Measurements from ENCODE around the gene OSBP. TPM values are rescaled to one million over a fixed set of nuclear protein-coding genes. Genes with fewer than 3 reads are reported as not detected.

OSBP gene, protein sequence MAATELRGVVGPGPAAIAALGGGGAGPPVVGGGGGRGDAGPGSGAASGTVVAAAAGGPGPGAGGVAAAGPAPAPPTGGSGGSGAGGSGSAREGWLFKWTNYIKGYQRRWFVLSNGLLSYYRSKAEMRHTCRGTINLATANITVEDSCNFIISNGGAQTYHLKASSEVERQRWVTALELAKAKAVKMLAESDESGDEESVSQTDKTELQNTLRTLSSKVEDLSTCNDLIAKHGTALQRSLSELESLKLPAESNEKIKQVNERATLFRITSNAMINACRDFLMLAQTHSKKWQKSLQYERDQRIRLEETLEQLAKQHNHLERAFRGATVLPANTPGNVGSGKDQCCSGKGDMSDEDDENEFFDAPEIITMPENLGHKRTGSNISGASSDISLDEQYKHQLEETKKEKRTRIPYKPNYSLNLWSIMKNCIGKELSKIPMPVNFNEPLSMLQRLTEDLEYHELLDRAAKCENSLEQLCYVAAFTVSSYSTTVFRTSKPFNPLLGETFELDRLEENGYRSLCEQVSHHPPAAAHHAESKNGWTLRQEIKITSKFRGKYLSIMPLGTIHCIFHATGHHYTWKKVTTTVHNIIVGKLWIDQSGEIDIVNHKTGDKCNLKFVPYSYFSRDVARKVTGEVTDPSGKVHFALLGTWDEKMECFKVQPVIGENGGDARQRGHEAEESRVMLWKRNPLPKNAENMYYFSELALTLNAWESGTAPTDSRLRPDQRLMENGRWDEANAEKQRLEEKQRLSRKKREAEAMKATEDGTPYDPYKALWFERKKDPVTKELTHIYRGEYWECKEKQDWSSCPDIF
- total RNA-seq (2011; cell fraction: chromatin; rRNA removed; ENCODE audit: low replicate concordance), result 83.9 and 124 TPM in 2 replicates
- total RNA-seq (2011; cell fraction: nucleolus; rRNA removed), result 40.2 and 44.9 TPM in 2 replicates
- total RNA-seq (2011; cell fraction: nucleoplasm; rRNA removed), result 62.0 and 71.9 TPM in 2 replicates
- total RNA-seq (2014; rRNA removed) (22.2 and 28.7 TPM in 2 replicates), total RNA-seq (2014; rRNA removed; fragmentation: Illumina TruSeq; extraction: Trizol) (33.3 and 36.1 TPM in 2 replicates), total RNA-seq (2015; rRNA removed; fragmentation: Illumina TruSeq; extraction: Trizol) (28.7 and 28.9 TPM in 2 replicates), total RNA-seq (2021) (37.7 and 44.3 TPM in 2 replicates), polyA plus RNA-seq (2011; rRNA removed) (33.9 and 37.2 TPM in 2 replicates), polyA plus RNA-seq (2014; fragmentation: Illumina TruSeq; extraction: Trizol) (46.9 and 49.0 TPM in 2 replicates), polyA plus RNA-seq (2014; fragmentation: Nextera tagmentation; extraction: Ambion mirVana) (10 to 100 TPM; 11.7 to 11.9 TPM), polyA plus RNA-seq (2014; rRNA removed) (24.5 and 27.8 TPM in 2 replicates), polyA minus RNA-seq (2011; rRNA and poly(A)+ RNA removed) (54.3 and 63.2 TPM in 2 replicates), Bru-seq, nascent RNA (percentile 91 among the genes with signal in this experiment), BruChase-seq, experiment 1, labeled RNA remaining after a 2-hour chase (percentile 94 among the genes with signal in this experiment), BruChase-seq, experiment 2, labeled RNA remaining after a 6-hour chase (percentile 94 among the genes with signal in this experiment)
- 11.6 and 27.0 TPM in 2 replicates for polyA plus RNA-seq (2011; cell fraction: cytosol; rRNA removed)
- 34.6 and 56.6 TPM in 2 replicates for polyA plus RNA-seq (2011; cell fraction: nucleus; rRNA removed)
- 28.0 and 32.7 TPM in 2 replicates for polyA plus RNA-seq (2012)
- 32.7 and 32.9 TPM in 2 replicates for polyA minus RNA-seq (2011; cell fraction: cytosol; rRNA and poly(A)+ RNA removed)
- polyA minus RNA-seq (2011; cell fraction: nucleus; rRNA and poly(A)+ RNA removed), result 16.8 and 30.8 TPM in 2 replicates
- long read RNA-seq, experiment 1, full-length matches to known transcripts, result 219 of 359 reads
- long read RNA-seq, experiment 1, partial matches to known transcripts, result 63 of 359 reads
- long read RNA-seq, experiment 1, other reads (novel, unspliced or antisense), result 77 of 359 reads
- long read RNA-seq, experiment 2, full-length matches to known transcripts, result 20 of 79 reads
- long read RNA-seq, experiment 2, partial matches to known transcripts, result 10 of 79 reads
- long read RNA-seq, experiment 2, other reads (novel, unspliced or antisense), result 49 of 79 reads
- long read RNA-seq, experiment 3, partial matches to known transcripts, result 2 of 6 reads
- long read RNA-seq, experiment 3, other reads (novel, unspliced or antisense), result 4 of 6 reads

DNA sequence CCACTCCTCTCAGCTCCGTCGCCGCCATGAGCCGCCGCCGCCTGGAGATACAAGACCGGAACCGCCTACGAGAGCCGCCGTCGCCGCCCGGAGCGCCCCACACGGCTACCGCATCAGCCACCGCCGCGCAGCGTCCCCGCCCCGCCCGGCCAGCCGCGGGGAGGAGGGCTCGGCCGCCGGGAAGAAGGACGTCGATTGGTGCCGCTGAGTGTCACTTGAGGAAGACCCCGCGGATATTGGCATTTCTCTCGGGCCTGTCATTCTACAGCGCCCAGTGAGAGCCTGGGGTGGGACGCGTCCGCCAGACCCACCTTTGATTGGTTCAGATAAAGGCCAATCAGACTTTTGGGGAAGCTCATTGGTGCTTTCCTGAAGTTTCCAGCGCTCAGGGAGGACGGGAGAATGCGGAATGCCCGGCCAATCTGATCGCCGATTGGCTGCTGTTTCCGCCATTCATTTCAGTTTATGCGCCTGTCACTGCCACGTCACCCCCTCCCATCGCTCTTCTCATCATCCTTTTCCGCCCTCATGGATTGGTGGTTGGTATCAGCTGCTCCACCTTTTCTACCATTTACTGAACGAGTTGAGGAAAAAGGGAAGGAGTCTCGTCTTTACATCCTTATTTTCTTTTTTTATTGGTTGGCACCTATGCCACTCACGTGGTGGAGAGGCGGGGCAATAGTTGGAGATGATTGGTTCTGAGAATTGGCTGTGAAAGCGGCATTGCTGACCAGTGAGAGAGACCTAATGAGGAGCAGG, at the start of gene OSBP:
TSS of gene OSBP (minus strand) at position 138 of the 759 bp plus-strand sequence. CDS start at position 28, 110 bp downstream.
- Histone ChIP-seq H3K36me3 (ENCODE audit: control insufficient read depth, insufficient read depth, low read length) (peaks cover 30% of the 10 kb centered on the region), H3K4me3 (peak within 1 kb of the TSS; percentile 78), H3K9me3 (replicated peaks; ENCODE audit: control insufficient read depth, insufficient read depth, low read depth, low read length) (no peaks in the 10 kb centered on the region), H3K27me3 (ENCODE audit: control insufficient read depth in 2 of 2, insufficient read depth in 2 of 2, low read length in 2 of 2) (no peaks in the 10 kb centered on the region), H3K4me1 (replicated peaks in 1 of 2; ENCODE audit: control insufficient read depth in 2 of 2, insufficient read depth in 2 of 2, low read length in 2 of 2) (peaks cover 8 to 42% of the 10 kb centered on the region in 2 experiments), H3K9ac (ENCODE audit: insufficient read depth in 1 of 2, low read depth in 2 of 2, low read length in 2 of 2) (peak within 1 kb of the TSS; percentile 83 to 97), H2AFZ (ENCODE audit: low read depth, low read length) (peak within 1 kb of the TSS; percentile 97), H4K20me1 (replicated peaks; ENCODE audit: control insufficient read depth, insufficient read depth, low read length) (0 out of 2 replicates have a peak, but pooled peaks cover 6% of the 10 kb centered on the region), H3K27ac (ENCODE audit: extremely low read depth, low read depth, low read length) (peak within 1 kb of the TSS; percentile 93), H3K9me1 (ENCODE audit: control insufficient read depth, insufficient read depth, low read length) (no peaks in the 10 kb centered on the region), H3K4me2 (ENCODE audit: insufficient read depth, low read length) (peak within 1 kb of the TSS; percentile 100), H3K79me2 (ENCODE audit: control insufficient read depth, insufficient read depth, low read length) (peaks cover 43% of the 10 kb centered on the region)
- intact Hi-C loops (cut with micrococcal nuclease) (loop anchor here (2.0 to 5.0 kb wide), 4 partner anchors 53 to 79 kb away; partner anchors contain the start of gene PATL1), in situ Hi-C loops (cut with MboI) (no loop called here)
- ChIA-PET POLR2A (interaction anchor here (0.6 to 3.8 kb wide), 20 partner anchors 9 to 186 kb away, joined by 3 to 33 read pairs (median 4); partner anchors contain the start of gene PATL1), CTCF (ENCODE audit: low intra/inter-chr PET ratio) (no interaction called here)
- FAIRE-seq (peak; percentile 99), DNase-seq (ENCODE audit: extremely low read depth in 1 of 4, low spot score in 3 of 4) (peak; percentile 98 to 100 (median 98)), ATAC-seq (peak; percentile 94)
- BruUV-seq (replicated peaks), result no TSS peak
- under 1% methylated on average over 45 of the region's 55 CpGs for WGBS (ENCODE audit: insufficient coverage, low coverage, missing lambda C conversion rate)
- no peak for TF ChIP-seq NR3C1 (CRISPR knock-in tag; IDR thresholded peaks at IDR 0.05)
- peak; percentile 85 to 86 for TF ChIP-seq NRF1 (conservative IDR thresholded peaks at IDR 0.05 in 1 of 2, IDR thresholded peaks at IDR 0.05 in 1 of 2)
- TF ChIP-seq MTA3 (IDR thresholded peaks at IDR 0.05; ENCODE audit: borderline replicate concordance), result peak; percentile 96; the same call in 1 of the 2 replicates
- peak; percentile 51; the same call in 1 of the 2 replicates for TF ChIP-seq NBN (IDR thresholded peaks at IDR 0.05; ENCODE audit: low read depth)
- no peak for TF ChIP-seq ZNF146 (CRISPR knock-in tag; IDR thresholded peaks at IDR 0.05; ENCODE audit: unreplicated experiment)
- no peak for TF ChIP-seq RBBP5 (IDR thresholded peaks at IDR 0.05; ENCODE audit: borderline replicate concordance, insufficient read depth, low read length, poor library complexity, severe bottlenecking)
- TF ChIP-seq ZNF212 (CRISPR knock-in tag; IDR thresholded peaks at IDR 0.05), result no peak
- TF ChIP-seq RAD51 (IDR thresholded peaks at IDR 0.05; ENCODE audit: borderline replicate concordance, low read depth), result peak; percentile 85
- peak; percentile 74 for TF ChIP-seq SMAD1 (IDR thresholded peaks at IDR 0.05; ENCODE audit: low read depth, low read length, partially characterized antibody)
- TF ChIP-seq SP2 (IDR thresholded peaks at IDR 0.05; ENCODE audit: extremely low read depth, low read depth, low read length, poor library complexity, severe bottlenecking), result peak; percentile 98
- peak; percentile 100 for TF ChIP-seq NEUROD1 (IDR thresholded peaks at IDR 0.05; ENCODE audit: borderline replicate concordance, low read depth, low read length, partially characterized antibody)
- no peak for TF ChIP-seq CBX8 (IDR thresholded peaks at IDR 0.05; ENCODE audit: borderline replicate concordance, extremely low read depth, low read depth, low read length, poor library complexity, severe bottlenecking)
- peak; percentile 50; the same call in 1 of the 2 replicates for TF ChIP-seq RB1 (IDR thresholded peaks at IDR 0.05; ENCODE audit: low read depth)

All from K562 (cell line).